Transverse colon (tissue), 4 donors: ENCODE measurements around the gene STRA6.

Experiments
- POLR2A ChIP-seq: fragments of 450-650 bp; IDR thresholded peaks from one replicate; pipeline ENCODE4 v1.6.1; 2016; ENCODE audit warnings: antibody characterized with exemption, mild to moderate bottlenecking, moderate library complexity
- POLR2AphosphoS5 ChIP-seq, 3 donors: sonication (generic); formaldehyde crosslinking; IDR thresholded peaks; one replicate each; pipeline ENCODE4 v1.6.1; 2016; ENCODE audit warnings: antibody characterized with exemption in 3 of 3
- TF ChIP-seq, protein P1 (sequence below), 5 experiments: fragments of 200-600 bp in 3 of 5; fragments of 450-650 bp in 2 of 5; sonication (generic) in 3 of 5; IDR thresholded peaks; 1 replicate in 2 of 5; 2 replicates in 3 of 5; pipeline ENCODE4 v1.5.1; 2016 to 2017; ENCODE audit warnings: antibody characterized with exemption in 5 of 5, inconsistent platforms in 3 of 5, mild to moderate bottlenecking in 2 of 5, moderate library complexity in 1 of 5

DNA sequence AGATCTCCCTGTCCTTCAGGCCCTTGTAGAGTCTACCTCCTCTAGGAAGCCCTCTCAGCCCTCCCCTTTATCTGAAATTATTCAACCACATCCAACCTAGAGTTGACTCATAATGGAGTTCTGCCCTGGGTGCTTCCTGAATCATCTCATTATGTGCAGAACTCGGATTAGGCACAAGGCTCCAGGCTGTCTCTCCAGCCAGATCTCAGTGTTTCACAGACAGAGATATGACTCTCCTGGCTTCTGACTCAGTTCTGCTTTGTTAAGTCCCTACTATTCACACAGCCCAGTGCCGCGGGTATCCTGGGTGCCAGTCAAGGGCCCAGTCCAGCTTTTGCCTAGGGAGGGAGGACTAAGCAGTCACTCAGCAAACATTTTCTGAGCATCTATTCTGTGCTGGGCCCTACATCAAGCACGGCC is 9.3 kb downstream of the STRA6 start:
- TF ChIP-seq, protein P1, sequence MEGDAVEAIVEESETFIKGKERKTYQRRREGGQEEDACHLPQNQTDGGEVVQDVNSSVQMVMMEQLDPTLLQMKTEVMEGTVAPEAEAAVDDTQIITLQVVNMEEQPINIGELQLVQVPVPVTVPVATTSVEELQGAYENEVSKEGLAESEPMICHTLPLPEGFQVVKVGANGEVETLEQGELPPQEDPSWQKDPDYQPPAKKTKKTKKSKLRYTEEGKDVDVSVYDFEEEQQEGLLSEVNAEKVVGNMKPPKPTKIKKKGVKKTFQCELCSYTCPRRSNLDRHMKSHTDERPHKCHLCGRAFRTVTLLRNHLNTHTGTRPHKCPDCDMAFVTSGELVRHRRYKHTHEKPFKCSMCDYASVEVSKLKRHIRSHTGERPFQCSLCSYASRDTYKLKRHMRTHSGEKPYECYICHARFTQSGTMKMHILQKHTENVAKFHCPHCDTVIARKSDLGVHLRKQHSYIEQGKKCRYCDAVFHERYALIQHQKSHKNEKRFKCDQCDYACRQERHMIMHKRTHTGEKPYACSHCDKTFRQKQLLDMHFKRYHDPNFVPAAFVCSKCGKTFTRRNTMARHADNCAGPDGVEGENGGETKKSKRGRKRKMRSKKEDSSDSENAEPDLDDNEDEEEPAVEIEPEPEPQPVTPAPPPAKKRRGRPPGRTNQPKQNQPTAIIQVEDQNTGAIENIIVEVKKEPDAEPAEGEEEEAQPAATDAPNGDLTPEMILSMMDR (IDR thresholded peaks at IDR 0.05) = no peak
- TF ChIP-seq POLR2AphosphoS5 (IDR thresholded peaks at IDR 0.05) (no peak), POLR2A (no peak)
